Bone marrow (tissue), 2 donors: Measurements from ENCODE around the gene SH3BGRL3.

Experiments
- DNase-seq, 2 donors: peaks; one replicate each; lab custom pipeline; 2025; lab: John Stamatoyannopoulos, UW

Gene SH3BGRL3

GRCh38 chr1:26277719-26278118 is 2.2 kb upstream of the SH3BGRL3 start:
- DNase-seq = no peak

GRCh38 chr1:26278303-26278702 is 1.6 kb upstream of the SH3BGRL3 start:
- DNase-seq = no peak

- DNase-seq = peak; percentile 36 to 57
Measured at GRCh38 chr1:26278724-26279455, 996 bp upstream of the SH3BGRL3 start.

- DNase-seq = peak in 1 of 2 donors; percentile 22
Measured at GRCh38 chr1:26280333-26281042, 602 bp downstream of the SH3BGRL3 start.

- DNase-seq = no peak
Measured at GRCh38 chr1:26281091-26281958, 1.4 kb downstream of the SH3BGRL3 start.

GRCh38 chr1:26281971-26282370 is 2.1 kb downstream of the SH3BGRL3 start:
- DNase-seq = peak in 1 of 2 donors; percentile 37

- no peak for DNase-seq
Measured at GRCh38 chr1:26282401-26282918, 2.6 kb downstream of the SH3BGRL3 start.

- DNase-seq = no peak
Measured at GRCh38 chr1:26283279-26283853, 3.5 kb downstream of the SH3BGRL3 start.

GRCh38 chr1:26283871-26284596 is 4.1 kb downstream of the SH3BGRL3 start:
- DNase-seq = no peak

- peak; percentile 74 to 97 for DNase-seq
Measured at GRCh38 chr1:26284597-26285347, 4.9 kb downstream of the SH3BGRL3 start.

- no peak for DNase-seq
Measured at GRCh38 chr1:26285366-26286063, 5.6 kb downstream of the SH3BGRL3 start.

GRCh38 chr1:26286064-26286416 is 6.2 kb downstream of the SH3BGRL3 start:
- no peak for DNase-seq

GRCh38 chr1:26287033-26287711 is 7.3 kb downstream of the SH3BGRL3 start:
- peak in 1 of 2 donors; percentile 84 for DNase-seq

GRCh38 chr1:26287811-26288210 is 7.9 kb downstream of the SH3BGRL3 start:
- no peak for DNase-seq

GRCh38 chr1:26288311-26288941 is 8.5 kb downstream of the SH3BGRL3 start:
- DNase-seq = peak in 1 of 2 donors; percentile 74

- peak; percentile 30 to 98 for DNase-seq
Measured at GRCh38 chr1:26289158-26290059, 9.5 kb downstream of the SH3BGRL3 start.

- peak in 1 of 2 donors; percentile 29 for DNase-seq
Measured at GRCh38 chr1:26290122-26290881, 10.4 kb downstream of the SH3BGRL3 start.
